ENCODE measurements around the gene PTCRA. TPM values are rescaled to one million over a fixed set of nuclear protein-coding genes. Genes with fewer than 3 reads are reported as not detected.
A peak's percentile ranks its signal among the peaks of the same experiment; 100 is the strongest.

PTCRA gene, protein sequence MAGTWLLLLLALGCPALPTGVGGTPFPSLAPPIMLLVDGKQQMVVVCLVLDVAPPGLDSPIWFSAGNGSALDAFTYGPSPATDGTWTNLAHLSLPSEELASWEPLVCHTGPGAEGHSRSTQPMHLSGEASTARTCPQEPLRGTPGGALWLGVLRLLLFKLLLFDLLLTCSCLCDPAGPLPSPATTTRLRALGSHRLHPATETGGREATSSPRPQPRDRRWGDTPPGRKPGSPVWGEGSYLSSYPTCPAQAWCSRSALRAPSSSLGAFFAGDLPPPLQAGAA
- polyA plus RNA-seq (2011; rRNA removed), result not detected in 2 replicates
- not detected in 2 replicates for polyA plus RNA-seq (2012; cell fraction: cytosol; rRNA removed)
- not detected in 2 replicates for polyA plus RNA-seq (2012; cell fraction: nucleus; rRNA removed)
- not detected in 3 replicates for polyA plus RNA-seq (2017; fragmentation: RNase III; extraction: RNeasy Plus Mini Kit Qiagen cat#74134 plus additional on column Dnase treatment)
- polyA minus RNA-seq (2011; rRNA and poly(A)+ RNA removed), result not detected in 2 replicates

DNA sequence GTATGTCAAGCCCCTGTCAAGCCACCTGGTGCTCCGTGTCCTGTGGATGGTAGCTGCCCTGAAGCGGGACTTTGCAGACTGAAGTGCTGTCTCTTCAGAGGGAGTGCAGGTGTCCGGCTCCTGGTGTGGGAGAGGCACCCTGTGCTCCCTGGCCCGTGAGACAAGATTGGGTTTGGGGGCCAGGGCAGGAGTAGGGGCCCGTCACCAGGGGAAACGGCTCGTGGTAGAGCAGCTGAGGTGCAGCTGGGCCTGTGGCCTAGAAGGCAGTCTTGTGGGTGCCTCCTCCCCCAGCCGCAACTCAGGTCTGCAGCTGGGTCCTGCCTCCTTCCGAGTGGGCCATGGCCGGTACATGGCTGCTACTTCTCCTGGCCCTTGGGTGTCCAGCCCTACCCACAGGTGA lies at the start of gene PTCRA:
Gene PTCRA, plus strand, starts transcription at position 322 of the 400 bp plus-strand sequence. Its CDS starts 17 bp downstream, at position 339.
- TF ChIP-seq FOSB (CRISPR knock-in tag; IDR thresholded peaks at IDR 0.05) (no peak), RCOR1 (IDR thresholded peaks at IDR 0.05; ENCODE audit: low read depth, low read length) (no peak), NFE2L2 (conservative IDR thresholded peaks at IDR 0.05; ENCODE audit: low read length) (no peak), CEBPB (IDR thresholded peaks at IDR 0.05) (no peak), SREBF2 (IDR thresholded peaks at IDR 0.05) (no peak), RAD21 (conservative IDR thresholded peaks at IDR 0.05 in 1 of 2, IDR thresholded peaks at IDR 0.05 in 1 of 2) (no peak), HEYL (CRISPR knock-in tag; IDR thresholded peaks at IDR 0.05) (no peak), KDM5A (IDR thresholded peaks at IDR 0.05) (no peak), EHF (CRISPR knock-in tag; IDR thresholded peaks at IDR 0.05) (no peak), EP300 (IDR thresholded peaks at IDR 0.05) (no peak), HOXA7 (CRISPR knock-in tag; IDR thresholded peaks at IDR 0.05) (no peak), ZNF302 (CRISPR knock-in tag; IDR thresholded peaks at IDR 0.05) (no peak), NR3C1 (IDR thresholded peaks at IDR 0.05) (no peak), MYC (IDR thresholded peaks at IDR 0.05; ENCODE audit: borderline replicate concordance, low read length) (no peak), CHD4 (IDR thresholded peaks at IDR 0.05; ENCODE audit: borderline replicate concordance) (no peak)
- TF ChIP-seq, protein P1, sequence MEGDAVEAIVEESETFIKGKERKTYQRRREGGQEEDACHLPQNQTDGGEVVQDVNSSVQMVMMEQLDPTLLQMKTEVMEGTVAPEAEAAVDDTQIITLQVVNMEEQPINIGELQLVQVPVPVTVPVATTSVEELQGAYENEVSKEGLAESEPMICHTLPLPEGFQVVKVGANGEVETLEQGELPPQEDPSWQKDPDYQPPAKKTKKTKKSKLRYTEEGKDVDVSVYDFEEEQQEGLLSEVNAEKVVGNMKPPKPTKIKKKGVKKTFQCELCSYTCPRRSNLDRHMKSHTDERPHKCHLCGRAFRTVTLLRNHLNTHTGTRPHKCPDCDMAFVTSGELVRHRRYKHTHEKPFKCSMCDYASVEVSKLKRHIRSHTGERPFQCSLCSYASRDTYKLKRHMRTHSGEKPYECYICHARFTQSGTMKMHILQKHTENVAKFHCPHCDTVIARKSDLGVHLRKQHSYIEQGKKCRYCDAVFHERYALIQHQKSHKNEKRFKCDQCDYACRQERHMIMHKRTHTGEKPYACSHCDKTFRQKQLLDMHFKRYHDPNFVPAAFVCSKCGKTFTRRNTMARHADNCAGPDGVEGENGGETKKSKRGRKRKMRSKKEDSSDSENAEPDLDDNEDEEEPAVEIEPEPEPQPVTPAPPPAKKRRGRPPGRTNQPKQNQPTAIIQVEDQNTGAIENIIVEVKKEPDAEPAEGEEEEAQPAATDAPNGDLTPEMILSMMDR (IDR thresholded peaks at IDR 0.05), result no peak
- TF ChIP-seq, protein P2, sequence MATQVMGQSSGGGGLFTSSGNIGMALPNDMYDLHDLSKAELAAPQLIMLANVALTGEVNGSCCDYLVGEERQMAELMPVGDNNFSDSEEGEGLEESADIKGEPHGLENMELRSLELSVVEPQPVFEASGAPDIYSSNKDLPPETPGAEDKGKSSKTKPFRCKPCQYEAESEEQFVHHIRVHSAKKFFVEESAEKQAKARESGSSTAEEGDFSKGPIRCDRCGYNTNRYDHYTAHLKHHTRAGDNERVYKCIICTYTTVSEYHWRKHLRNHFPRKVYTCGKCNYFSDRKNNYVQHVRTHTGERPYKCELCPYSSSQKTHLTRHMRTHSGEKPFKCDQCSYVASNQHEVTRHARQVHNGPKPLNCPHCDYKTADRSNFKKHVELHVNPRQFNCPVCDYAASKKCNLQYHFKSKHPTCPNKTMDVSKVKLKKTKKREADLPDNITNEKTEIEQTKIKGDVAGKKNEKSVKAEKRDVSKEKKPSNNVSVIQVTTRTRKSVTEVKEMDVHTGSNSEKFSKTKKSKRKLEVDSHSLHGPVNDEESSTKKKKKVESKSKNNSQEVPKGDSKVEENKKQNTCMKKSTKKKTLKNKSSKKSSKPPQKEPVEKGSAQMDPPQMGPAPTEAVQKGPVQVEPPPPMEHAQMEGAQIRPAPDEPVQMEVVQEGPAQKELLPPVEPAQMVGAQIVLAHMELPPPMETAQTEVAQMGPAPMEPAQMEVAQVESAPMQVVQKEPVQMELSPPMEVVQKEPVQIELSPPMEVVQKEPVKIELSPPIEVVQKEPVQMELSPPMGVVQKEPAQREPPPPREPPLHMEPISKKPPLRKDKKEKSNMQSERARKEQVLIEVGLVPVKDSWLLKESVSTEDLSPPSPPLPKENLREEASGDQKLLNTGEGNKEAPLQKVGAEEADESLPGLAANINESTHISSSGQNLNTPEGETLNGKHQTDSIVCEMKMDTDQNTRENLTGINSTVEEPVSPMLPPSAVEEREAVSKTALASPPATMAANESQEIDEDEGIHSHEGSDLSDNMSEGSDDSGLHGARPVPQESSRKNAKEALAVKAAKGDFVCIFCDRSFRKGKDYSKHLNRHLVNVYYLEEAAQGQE (IDR thresholded peaks at IDR 0.05), result no peak
- TF ChIP-seq, protein P3, sequence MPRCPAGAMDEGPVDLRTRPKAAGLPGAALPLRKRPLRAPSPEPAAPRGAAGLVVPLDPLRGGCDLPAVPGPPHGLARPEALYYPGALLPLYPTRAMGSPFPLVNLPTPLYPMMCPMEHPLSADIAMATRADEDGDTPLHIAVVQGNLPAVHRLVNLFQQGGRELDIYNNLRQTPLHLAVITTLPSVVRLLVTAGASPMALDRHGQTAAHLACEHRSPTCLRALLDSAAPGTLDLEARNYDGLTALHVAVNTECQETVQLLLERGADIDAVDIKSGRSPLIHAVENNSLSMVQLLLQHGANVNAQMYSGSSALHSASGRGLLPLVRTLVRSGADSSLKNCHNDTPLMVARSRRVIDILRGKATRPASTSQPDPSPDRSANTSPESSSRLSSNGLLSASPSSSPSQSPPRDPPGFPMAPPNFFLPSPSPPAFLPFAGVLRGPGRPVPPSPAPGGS (IDR thresholded peaks at IDR 0.05), result no peak
- 85% methylated on average over 7 of the region's 10 CpGs for WGBS (ENCODE audit: missing lambda C conversion rate)
- POLR2A ChIA-PET, result no interaction called here
- DNase-seq (ENCODE audit: low read depth in 1 of 2, low spot score in 1 of 2), result no peak
- Histone ChIP-seq H3K4me3 (no peak within 1 kb of the TSS), H3K9me3 (no peaks in the 10 kb centered on the region), H3K4me2 (no peak within 1 kb of the TSS), H3K4me1 (peaks cover 3% of the 10 kb centered on the region; the same call in 1 of the 3 replicates), H3K27ac (no peak within 1 kb of the TSS)
- CTCF ChIA-PET, result interaction anchor here (1.1 to 1.8 kb wide), 2 partner anchors 14 to 16 kb away, joined by 5 to 7 read pairs; no protein-coding TSS in a partner anchor
- ATAC-seq, result peak in 1 of 2 experiments; percentile 34; a peak in 1 of 6 replicates
- no peak for FAIRE-seq
